DMS114 treated with DMSO at 0.1 percent for 48 hours (cell line): Measurements from ENCODE around the gene PRPF8.

Source experiments
- DNase-seq: peaks from one replicate; lab custom pipeline; 2025; ENCODE audit not compliant: unreplicated experiment; lab: John Stamatoyannopoulos, UW

The PRPF8 gene

DNA sequence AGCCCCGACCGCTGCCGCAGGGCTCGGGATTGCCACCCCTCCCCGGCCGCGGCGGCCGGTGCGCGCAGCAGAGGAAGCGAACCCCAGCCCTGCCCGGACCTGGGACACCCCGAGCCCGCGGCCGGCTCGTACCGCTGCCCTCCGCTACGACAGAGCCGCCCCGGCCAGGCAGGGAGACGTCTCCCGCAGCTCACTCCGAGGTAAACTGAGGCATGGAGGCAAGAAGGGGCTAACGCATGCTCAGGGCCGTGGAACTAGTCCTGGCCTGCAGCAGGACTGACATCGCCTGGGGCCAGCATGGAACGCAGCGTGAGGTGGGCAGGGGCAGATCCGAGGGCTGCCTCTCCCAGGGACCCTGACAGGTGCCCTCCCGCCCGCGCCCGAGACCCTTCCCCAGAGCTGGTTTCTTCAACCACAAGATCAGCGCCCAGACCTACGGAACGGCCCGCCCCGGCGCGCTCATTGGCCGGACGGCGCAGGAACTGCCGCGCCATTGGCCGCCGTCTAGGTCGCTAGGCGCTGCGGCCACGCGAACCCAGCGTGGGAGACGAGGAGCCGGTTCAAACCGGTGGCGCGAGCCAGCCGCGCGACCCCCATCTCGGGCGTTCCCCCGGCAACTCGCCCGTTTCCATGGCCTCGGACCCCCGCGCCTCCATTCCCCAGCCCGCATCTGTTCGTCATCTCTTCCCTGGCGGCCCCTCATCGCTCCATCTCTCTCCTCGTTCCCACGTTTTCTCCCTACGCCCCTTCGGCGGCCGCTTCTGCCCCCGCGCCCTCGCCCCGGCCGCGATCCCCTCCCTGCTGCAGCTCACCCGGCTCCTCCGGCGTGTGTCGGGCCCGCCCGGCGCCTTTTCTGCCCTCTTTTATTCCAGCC, 56.4 kb downstream of the PRPF8 start, which contains the start of gene SLC43A2:
Gene SLC43A2, minus strand, starts transcription at position 853 of the 874 bp plus-strand sequence. CDS start 960 bp downstream, outside the sequence.
- peak; percentile 56 for DNase-seq

- no peak for DNase-seq
These were observed 57.3 kb downstream of the PRPF8 start for GRCh38 chr17:1627182-1627981.

GRCh38 chr17:1626333-1626732, 58.3 kb downstream of the PRPF8 start:
- DNase-seq: no peak

DNA sequence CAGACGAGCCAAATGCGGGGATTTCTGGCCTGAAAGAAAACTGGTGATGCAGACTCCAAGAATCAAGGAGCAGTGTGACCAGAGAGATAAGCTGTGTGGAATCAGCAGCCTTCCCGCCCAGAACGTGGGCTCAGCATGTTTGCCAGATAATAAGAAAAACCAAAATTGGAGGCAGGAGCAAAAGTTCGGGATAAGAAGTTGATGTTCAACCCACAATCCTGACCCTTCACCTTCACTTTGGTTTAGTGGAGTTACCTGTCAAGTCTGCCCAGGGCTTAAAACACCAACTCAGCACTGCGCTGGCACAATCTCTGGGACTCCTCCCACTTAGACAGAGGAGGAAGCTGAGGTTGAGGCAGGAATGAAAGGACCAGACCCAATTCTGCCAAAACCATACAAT, 59.1 kb downstream of the PRPF8 start:
- no peak for DNase-seq

DNA sequence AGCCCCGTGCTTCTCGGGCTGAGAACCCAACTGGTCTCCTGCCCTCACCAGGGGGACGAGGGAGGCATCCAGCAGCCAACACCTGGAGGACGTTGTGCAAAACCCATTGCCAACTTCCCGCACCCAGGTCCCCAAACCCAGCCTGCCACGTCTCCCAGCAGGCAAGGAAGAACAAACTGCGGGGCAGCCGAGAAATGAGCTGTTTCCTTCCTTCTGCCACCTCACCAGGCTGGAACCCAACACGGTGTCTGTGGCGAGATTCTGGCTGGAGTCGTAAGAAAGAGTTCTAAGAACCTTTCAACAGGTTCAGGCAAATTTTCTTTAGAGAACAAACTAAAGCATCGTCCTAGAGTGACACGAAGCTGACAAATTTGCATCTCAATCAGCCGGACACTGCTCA, 59.6 kb downstream of the PRPF8 start:
- no peak for DNase-seq

DNA sequence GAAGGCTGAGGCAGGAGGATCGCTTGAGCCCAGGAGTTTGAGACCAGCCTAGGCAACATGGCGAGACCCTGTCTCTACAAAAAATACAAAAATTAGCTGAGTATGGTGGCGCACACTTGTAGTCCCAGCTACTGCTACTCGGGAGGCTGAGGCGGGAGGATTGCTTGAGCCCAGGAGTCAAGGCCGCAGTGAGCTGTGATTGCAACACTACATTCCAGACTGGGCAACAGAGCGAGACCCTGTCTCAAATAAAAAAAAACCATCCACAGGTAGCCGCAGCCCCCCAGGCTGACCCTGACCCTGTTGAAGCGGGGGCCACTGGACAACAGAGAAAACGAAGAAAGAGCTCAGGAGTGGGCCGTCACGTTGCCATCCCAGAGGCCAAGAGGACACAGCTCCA, 60.0 kb downstream of the PRPF8 start:
- no peak for DNase-seq

DNA sequence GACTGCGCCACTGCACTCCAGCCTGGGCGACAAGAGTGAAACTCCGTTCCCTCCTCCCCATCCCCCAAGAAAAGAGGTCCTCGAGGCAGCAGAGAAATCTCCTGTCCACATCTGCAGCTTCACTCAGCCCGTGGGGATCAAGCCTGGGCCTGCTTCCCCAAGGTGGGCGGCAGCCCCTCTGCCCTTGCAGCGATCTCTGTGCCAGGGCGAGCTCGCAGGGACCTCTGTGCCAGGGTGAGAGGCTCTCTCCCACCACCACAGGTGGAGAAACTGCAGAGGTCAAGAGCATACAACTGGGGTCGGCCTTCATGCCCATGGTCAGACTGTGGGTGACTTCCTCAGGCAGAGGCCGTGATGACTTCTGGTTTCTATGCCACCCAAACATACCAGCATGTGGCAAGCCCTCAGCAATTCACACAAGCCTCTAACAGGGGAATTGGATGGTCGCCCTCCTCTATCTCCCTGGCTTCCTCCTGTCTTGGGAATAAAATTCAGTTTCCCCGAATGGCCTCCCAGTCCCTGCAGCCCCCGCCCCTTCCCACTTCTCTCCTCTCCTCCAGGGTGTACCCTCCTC, 61.5 kb downstream of the PRPF8 start:
- DNase-seq: no peak

GRCh38 chr17:1621273-1621954, 63.3 kb downstream of the PRPF8 start:
- no peak for DNase-seq

- no peak for DNase-seq
These were observed 64.2 kb downstream of the PRPF8 start for GRCh38 chr17:1620486-1620885.

DNA sequence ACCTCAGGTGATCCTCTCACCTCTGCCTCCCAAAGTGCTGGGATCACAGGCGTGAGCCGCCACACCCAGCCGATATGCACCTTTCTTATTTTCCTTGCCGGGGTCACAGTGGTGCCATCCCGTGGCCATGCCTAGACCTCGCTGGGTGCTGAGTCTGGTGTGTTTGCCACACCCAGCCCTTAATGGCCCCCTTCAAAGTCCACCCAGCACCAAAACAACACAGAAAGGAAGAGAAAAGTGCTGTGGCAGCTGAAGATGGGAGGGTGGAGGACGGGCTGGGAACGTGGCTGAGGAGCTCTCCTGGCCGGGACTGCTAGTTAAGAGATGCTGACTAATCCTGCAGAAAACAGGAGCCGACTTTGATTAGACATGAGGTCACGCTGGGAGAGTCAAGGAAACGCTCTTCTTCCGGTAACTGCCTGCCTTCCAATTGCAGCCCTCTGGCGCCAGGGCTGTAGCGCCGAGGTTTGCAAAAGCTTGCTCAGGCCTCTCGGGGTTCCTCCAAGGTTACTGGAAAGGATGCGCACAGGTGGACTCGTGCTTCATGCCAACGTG, 67.0 kb downstream of the PRPF8 start:
- no peak for DNase-seq

DNA sequence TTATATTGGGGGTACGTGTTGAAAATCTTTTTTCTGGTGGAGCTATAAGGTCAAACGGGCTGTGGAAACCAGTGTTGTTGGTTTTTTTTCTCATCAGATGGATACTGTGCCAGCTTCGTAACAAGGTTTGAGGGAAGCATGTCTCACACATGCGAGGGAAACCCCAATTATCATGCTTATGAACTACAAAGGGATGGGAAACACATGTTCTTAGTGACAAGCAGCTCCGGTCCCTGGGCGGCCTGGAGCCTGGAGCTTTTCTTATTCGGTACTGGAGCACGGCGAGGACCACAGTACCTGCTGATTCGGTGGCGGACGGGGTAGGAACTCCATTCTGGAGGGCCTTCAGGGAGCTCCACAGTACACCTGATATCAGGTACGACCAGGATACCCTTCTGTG, 68.6 kb downstream of the PRPF8 start:
- no peak for DNase-seq

- no peak for DNase-seq
These were observed 72.3 kb downstream of the PRPF8 start for GRCh38 chr17:1612400-1612799.

DNA sequence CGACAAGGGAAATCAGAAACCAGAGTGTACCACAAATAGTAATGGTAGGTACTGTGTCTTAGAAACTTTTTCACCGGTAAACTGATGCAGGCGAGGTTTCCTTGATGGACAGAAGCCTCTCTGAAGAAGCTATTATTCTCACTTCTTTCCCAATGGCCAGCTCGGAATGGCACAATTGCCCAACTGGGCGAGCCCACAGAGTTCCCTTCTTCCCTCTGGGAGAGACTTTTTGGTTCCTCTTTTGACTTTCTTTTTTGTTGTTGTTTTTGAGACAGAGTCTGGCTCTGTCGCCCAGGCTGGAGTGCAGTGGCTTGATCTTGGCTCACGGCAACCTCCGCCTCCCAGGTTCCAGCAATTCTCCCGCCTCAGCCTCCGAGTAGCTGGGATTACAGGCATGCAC, 73.0 kb downstream of the PRPF8 start:
- no peak for DNase-seq

GRCh38 chr17:1608676-1609075, 76.0 kb downstream of the PRPF8 start:
- DNase-seq: no peak

GRCh38 chr17:1607971-1608320, 76.7 kb downstream of the PRPF8 start:
- no peak for DNase-seq

GRCh38 chr17:1606352-1606985, 78.2 kb downstream of the PRPF8 start:
- no peak for DNase-seq

GRCh38 chr17:1605681-1606351, 78.9 kb downstream of the PRPF8 start:
- no peak for DNase-seq

DNA sequence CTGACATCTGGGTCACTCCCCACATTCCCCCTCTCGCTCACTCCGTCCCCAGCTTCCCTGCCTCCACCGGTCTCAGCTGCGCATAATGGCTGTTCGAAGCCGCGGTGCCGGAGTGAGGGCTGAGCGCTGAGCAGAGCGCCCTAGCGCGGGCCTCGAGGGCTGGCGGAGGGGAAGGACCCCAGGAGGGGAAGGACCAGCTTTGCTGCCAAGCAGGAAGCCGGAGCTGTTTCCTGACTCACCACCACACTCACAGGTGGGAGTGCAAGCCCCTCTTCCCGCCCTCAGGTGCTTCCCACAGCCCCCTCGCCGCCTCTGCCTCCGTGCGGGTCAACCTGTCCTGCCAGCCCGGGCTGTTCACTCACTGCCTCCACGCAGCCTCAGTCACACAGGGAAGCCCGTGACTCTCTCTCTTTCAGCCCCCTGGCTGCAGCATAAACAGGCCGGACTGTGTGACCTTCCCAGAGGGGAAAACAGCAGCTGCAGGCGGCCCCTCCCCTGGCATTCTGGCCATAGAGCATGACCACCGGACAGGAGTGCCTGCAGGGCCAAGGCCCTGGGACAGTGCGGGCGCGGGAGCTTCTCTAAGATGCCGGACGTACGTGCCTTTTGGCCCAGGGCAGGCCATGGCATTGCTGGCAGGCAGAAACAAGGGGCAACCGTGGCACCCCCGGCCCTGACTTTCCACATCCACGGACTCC, 79.7 kb downstream of the PRPF8 start:
- DNase-seq: no peak

- DNase-seq: no peak
These were observed 83.1 kb downstream of the PRPF8 start for GRCh38 chr17:1601571-1601970.
